GM21825 (cell line): ENCODE results near the gene GSTT2.
"Not testable (repeated sequence)": the region's sequence is repeated elsewhere in the genome, so short reads cannot be mapped to it uniquely, and the experiment has no call there.

Experiments
- ATAC-seq: cut with Tn5 transposase; IDR thresholded peaks from one replicate; pipeline ENCODE4 v1.9.1; 2021; ENCODE audit warnings: mild to moderate bottlenecking, moderate library complexity; ENCODE audit not compliant: unreplicated experiment

GSTT2 gene

GRCh38 chr22:23979557-23980240, at the start of gene GSTT2:
Gene GSTT2 (plus strand): TSS chr22:23980134.
- not testable (repeated sequence) for ATAC-seq

DNA sequence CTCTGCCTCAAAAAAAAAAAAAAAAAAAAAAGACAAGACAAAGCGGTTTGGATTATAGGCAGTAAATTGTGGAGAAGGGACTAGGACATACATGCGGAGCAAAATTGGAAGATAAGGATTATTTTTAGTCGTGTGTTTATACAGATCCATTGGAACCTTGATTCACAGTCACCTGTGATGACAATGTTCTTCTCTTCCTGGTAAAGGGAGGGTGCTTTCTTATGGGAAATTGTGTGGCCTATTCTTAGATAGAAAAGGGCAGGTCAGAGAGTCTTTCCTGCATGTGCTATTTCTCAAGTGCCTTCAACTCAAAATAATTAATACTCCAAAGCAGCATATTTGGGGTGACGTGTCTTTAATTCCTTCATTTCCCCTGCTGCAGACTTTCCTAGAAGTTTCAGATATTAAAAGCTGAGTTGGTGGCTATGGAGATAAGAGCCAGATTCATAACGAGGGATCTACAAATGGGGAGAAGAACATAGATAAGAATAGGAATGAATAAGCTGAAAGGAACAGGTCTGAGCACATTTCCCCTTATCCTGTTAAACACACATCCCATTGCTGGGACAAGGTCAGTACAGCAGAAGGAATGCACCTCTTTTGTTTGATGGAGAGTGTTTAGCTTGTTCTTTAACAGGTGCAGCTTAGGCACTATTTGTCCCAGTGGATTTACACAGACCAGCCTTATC, 41.5 kb upstream of the GSTT2 start:
- ATAC-seq, result no peak

DNA sequence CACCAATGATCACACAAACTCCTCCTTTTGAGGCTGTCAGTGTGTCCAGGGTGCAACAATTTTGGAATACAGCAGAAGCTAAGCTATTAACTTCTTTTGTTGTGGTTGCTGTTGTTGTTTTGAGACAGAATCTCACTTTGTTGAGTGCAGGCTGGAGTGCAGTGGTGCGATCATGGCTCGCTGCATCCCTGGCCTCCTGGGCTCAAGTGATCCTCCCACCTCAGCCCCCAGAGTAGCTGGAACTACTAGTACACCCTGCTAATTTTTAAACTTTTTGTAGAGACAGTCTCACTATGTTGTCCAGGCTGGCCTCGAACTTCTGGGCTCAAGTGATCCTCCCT, 40.9 kb upstream of the GSTT2 start:
- no peak for ATAC-seq

DNA sequence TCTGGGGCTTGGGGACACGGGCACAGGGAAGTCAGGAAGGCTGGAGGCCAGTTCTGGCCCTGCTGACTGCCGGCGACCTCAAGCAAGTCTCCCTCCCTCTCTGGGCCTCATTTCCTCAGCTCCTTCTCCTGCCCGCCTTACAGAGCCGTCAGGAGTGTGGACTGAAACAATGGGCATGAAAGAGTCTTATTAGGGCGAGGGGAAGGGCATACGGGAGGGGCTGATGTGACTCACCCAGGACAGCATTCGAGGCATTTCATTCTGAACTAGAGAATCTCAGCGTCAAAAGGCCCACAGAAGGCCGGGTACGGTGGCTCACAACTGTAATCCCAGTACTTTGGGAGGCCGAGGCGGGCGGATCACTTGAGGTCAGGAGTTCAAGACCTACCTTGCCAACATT, 39.8 kb upstream of the GSTT2 start:
- not testable (repeated sequence) for ATAC-seq

- ATAC-seq, result not testable (repeated sequence)
These were observed 32.5 kb upstream of the GSTT2 start for GRCh38 chr22:23947391-23947790.

- not testable (repeated sequence) for ATAC-seq
These were observed 30.2 kb upstream of the GSTT2 start for GRCh38 chr22:23949764-23950163.

DNA sequence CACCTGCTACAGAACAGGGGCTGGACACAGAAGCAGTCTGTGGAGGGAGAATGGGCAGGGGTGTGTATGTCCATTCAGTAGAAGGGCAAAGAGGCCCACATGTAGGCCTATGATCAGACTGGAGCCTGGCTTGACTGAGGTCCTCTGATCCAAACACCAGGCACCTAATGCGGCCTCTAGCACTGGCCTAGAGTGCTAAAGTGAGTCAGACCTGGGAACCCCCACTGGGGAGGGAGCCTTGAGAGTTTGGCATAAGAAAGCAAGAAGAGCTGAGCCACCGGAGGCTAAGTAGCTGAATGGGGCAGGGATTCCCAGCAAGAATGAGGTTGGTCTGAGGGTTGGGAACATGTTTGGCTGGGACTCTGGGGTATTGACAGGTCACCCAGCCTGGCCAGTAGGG, 28.6 kb upstream of the GSTT2 start:
- ATAC-seq, result not testable (repeated sequence)

DNA sequence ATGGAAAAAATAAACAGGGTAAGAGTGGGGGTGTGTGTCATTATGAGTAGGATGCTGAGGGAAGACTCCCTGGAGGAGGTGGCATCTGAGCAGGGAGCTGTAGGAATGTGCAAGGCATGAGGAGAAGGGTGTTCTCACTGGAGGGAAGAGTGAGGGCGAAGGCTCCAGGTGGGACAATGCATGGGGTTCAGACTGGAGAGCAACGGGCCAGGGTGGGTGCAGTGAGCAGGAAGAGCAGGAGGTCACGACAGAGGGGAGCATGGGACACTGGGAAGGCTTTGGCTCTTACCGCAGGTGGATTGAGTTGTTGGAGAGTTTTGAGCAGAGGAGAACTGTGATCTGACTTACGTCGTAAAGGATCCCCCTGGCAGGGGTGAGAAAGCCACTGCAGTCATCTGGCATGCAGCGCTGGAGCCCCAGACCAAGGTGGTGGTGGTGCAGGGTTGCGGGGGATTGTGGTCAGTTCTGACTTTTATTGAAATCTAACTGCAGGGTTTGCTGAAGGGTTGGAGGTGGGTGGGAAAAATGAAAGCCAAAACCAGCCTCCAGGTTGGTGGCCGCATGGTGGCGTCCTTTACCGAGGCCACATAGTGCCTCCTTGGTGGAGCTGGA, 27.0 kb upstream of the GSTT2 start:
- ATAC-seq, result not testable (repeated sequence)

GRCh38 chr22:23953485-23953884, 26.4 kb upstream of the GSTT2 start:
- not testable (repeated sequence) for ATAC-seq

GRCh38 chr22:23954193-23954990, 25.5 kb upstream of the GSTT2 start:
- not testable (repeated sequence) for ATAC-seq

GRCh38 chr22:23954991-23955305, 25.0 kb upstream of the GSTT2 start:
- not testable (repeated sequence) for ATAC-seq

GRCh38 chr22:23955886-23956285, 24.0 kb upstream of the GSTT2 start:
- ATAC-seq, result not testable (repeated sequence)

GRCh38 chr22:23956301-23956900, 23.5 kb upstream of the GSTT2 start:
- ATAC-seq, result not testable (repeated sequence)

DNA sequence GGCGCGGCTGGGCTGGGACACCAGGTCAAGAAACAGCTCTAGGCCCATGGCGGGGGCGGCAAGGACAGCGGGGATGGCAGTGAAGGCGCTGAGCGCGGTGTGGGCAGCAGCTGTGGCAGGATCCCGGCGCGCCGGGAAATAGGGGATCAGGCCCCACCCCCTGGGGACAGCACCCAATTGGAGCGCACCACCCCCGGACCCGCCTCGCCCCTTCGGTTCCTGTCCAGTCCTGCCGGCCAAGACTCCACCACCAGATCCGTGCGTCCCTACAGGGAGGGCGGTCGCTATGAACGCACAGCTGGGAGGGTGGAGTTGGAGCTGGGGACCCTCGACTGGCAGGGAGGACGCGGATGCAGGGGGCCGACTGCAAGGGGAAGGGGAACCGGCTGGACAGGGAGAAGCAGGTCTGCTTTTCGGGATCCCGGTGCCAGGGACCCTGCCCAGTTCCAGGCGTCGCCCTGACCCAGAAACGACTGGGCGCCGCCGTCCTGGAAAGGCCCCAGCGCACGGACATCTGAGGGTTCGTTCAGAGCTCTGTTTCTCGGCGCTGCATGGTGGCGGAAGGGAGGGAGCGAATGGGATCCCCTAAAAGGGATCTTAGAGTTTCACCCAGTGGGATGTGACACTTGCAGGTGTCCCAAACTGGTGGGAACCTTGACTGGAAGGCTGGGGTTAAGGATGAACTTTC, 18.7 kb upstream of the GSTT2 start, which contains the start of gene GSTT2B:
Gene GSTT2B (minus strand): TSS at position 112 of the 688 bp plus-strand sequence. CDS start 64 bp downstream, at position 48.
- ATAC-seq, result not testable (repeated sequence)

- peak; percentile 23 for ATAC-seq
These were observed 13.8 kb upstream of the GSTT2 start for GRCh38 chr22:23966094-23966493.

DNA sequence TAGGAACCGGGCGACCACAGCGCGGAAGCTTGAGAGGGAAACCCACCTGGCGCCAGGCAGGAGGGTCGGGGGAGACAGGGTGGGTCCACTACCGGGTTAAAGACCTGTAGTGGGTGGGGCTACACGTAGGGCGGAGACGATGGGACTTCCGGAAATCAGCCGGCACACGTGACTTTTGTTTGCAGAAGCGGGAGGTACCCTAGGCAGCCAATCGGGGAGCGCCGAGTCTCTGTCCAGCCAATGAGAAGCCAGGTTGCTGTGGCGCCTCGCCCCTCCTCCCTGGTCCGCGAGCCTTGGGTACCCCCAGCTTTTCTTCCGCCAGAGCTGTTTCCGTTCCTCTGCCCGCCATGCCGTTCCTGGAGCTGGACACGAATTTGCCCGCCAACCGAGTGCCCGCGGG, 13.4 kb upstream of the GSTT2 start, which contains the start of gene DDTL:
Gene DDTL (plus strand): TSS at position 321 of the 400 bp plus-strand sequence. CDS start 27 bp downstream, at position 348.
- ATAC-seq, result peak; percentile 84

GRCh38 chr22:23969071-23969470, 10.9 kb upstream of the GSTT2 start:
- ATAC-seq, result no peak

GRCh38 chr22:23970201-23970641, 9.7 kb upstream of the GSTT2 start:
- ATAC-seq, result no peak

- ATAC-seq, result no peak
These were observed 9.0 kb upstream of the GSTT2 start for GRCh38 chr22:23970816-23971486.
